ENCODE data around the gene SMARCA5.

GRCh38 chr4:143531380-143531779 lies 17.9 kb downstream of the SMARCA5 start:
- TF ChIP-seq MYC (IDR thresholded peaks at IDR 0.05; ENCODE audit: low read depth, low read length) (no peak), CTCF (IDR thresholded peaks at IDR 0.05; ENCODE audit: low read depth, low read length) (no peak), MAX (IDR thresholded peaks at IDR 0.05; ENCODE audit: low read depth, low read length) (no peak)
